ENCODE data around the gene SMOC2.
"Not testable (repeated sequence)": the region's sequence is repeated elsewhere in the genome, so short reads cannot be mapped to it uniquely, and the experiment has no call there.

Gene SMOC2

DNA sequence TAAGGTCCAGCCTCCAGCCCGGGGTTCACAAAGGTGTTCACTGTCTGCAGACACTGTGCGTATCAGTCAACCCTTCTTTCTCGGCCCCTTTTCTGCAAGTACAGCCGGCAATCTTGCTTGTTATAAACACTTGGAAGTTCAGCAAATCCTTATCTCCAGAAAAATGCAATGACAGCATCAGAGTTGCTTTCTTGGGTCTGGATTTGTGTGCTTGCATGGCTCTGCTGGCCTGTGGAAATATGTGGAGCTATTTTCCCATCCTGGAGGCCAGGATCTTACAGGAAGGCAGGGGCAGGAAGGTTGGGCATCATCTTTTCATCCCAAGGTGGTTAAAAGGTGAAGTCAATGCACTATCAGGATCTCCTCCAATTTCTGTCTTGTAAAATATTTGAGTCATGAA, 100.3 kb downstream of the SMOC2 start:
- no peak for DNase-seq (ENCODE audit: low spot score)

DNA sequence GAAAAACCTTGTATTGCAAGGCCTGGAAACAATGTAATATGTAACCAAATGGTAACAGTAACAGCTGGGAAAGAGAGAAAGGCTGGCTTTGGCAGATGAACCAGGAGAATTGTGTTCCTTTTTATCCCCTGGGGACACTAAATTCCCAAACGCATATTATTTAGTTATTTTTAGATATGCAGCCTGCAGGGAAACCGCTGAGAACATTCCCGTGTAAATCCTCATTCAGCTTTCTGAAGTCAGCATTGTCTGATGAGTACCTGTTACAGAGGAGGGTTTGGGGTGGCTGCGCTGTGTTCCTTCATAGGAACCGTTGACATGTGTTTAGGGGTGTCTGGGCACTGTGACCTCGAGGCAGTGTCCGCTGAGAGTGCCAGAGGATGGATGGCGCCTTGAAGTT, 101.3 kb downstream of the SMOC2 start:
- DNase-seq (ENCODE audit: low spot score): no peak

DNA sequence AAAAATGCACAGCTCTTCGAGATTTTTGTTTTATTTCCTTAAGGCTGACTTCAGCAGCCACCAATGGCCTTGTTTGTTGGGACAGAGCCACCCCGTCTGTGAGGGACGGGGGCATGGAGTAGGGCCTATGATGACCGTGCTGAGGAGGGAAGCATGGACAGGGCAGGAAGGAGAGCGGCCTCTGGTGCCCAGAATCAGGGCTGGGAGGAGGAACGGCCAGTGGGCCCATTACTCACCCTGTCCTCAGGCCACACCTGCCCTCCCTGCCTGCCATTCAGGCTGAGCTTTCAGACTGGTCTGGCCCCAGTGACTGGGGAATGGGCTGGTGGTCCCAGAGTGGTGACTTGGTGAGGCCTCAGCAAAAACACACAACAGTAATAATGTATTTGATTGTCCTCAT, 104.4 kb downstream of the SMOC2 start:
- no peak for DNase-seq (ENCODE audit: low spot score)

DNA sequence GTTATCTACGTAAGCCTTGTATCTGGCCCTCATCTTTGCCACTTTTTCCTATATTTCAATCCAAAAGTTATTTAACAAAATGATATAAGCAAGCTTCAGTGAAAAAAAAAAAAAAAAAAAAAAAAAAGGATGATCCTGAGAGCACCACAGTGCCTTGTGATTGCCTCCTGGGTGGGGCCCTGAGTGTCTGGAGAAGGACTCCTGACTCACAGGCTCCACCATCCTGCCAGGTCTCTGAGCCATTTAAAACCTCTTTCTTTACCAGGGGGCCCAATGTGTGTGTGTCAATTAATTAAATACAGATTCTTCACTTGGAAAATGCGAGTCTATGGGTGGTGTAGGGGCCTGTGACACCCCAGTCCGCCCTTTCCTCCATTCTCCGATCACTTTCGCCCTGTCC, 105.2 kb downstream of the SMOC2 start:
- DNase-seq (ENCODE audit: low spot score): no peak

DNA sequence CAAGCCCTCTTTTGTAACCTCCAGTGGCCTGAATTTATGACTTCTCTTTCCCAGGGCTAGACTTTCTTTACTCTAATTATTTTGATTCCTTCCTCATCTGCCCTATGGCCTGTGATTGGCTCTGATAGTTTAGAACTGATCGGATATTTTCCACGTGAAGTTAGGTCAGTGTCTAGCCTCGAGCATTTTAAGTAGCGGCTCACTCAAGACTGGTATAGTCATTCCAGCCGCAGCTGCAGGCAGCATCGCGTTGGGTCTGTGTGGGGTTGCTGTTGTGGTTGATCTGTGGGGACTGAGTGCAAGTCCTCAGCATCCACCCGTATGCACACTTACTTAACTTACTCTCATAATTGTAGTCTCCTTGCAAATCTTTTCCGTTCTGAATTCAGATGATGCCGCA, 105.7 kb downstream of the SMOC2 start:
- DNase-seq (ENCODE audit: low spot score): no peak

DNA sequence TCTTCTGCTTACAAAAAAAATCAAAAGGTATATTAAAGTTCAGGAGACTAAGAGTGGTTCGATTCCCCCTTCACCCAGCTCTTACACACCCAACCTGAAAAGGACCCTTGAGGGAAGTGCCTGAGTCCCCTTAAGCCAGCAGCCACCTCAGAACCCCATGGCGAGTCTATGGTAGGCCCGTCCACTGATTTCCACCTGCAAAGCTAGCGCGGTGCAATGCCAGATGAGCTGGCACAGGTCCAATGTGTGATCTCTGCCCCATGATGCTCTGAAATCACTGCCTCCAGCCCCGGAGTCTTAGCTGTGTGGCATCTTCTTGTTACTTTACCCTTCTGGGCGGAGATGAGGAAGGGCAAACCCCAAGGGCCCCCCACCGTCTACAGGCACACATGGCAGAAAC, 109.3 kb downstream of the SMOC2 start:
- DNase-seq (ENCODE audit: low spot score): no peak

DNA sequence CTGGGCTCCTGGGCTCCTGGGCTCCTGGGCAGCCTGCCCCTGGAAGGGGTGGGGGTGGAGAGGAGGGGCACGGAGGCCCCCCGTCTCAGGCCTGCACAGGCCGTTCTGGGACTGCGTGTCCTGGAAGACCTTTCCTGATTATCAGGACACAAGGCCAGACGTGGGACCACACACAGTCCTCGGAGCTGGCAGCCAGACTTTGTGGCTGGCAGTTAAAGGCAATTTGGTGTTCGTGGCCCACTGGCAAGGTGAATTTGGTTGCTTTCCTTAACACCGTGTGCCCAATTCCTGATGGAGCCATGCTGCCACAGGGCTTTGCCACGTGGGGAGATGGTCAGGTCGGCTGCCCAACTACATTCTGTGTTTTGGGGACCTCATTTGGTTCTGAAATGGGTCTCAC, 113.5 kb downstream of the SMOC2 start:
- DNase-seq (ENCODE audit: low spot score): no peak

DNA sequence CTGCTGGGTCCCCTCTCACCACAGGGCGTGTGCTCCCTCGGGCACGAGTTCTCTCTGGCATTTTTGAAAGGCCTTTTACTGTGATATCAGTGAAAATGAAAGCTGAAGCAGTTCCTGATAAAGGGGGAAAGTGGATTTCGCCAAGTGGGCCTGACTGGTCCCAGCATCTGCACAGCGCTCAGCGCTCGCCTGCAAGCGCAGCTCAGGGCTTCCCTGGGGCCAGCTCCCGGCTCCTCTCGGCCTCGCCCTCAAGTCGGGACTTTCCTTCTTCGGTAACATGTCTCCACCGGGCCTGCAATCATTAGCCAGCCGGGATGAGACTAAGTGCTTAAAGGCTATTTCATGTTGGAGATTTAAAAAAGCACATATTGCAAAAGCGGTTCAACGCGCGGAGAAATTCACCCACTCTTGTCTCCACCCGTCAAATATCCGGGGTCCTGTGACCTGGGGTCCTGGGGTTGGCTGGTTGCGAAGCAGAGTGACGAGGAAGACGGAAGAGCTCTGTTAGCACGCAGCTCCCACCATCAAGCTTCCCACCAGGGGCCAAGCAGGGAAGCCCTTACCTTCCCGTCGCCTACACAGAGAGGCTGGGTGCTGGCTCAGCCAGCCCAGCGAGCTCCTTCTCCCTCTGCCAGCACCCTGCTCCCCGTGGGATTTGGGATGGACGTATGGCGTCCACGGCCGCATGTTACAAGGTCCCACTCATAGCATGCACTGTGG, 114.1 kb downstream of the SMOC2 start:
- DNase-seq (ENCODE audit: low spot score): no peak

DNA sequence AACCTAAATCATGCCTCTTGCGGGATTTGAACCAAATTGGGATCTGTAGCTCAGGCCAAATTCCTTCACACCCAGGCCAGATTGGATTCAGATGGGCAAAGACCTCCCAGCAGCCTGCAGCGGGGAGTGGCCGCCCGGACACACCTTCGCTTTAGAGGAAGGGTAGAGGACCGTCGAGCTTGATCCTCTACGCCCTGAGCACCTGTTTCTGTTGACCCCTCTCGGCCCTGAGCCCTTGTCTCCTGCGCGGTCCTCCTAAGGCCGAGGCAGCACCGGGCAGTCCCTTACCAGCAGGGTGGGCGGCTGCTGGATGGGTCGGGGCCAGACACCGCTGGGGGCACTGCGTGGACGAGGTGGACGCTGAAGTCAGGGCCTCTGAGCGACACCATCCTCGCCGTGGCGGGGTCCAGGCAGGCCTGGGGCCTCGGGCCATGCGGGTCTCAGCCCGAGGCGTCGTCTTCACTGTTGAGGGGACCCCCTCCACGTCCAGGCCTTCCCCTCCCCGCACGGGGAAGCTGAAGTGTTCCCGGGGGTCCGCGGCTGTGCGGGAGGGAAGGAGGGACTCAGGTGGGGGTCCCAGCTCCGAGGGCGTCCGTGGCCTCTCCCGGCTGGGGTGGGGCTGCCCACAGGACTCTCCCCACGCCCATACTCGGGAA, 114.8 kb downstream of the SMOC2 start:
- no peak for DNase-seq (ENCODE audit: low spot score)

DNA sequence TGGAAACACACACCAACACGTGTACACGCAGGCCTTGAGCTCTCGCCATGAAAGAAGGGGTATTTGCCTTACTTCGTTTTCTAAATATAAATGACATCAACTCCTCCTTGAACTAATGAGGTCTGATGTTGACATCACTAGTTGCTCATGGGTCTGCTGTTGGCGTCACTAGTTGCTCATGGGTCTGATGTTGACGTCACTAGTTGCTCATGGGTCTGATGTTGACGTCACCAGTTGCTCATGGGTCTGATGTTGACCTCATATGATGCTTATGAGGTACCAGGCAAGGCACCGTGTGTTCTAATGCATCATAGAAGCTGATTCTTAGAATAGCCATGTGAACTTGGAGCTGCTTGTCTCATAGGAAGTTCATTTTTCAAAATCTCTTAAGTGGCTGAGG, 116.5 kb downstream of the SMOC2 start:
- DNase-seq (ENCODE audit: low spot score): peak; percentile 3

DNA sequence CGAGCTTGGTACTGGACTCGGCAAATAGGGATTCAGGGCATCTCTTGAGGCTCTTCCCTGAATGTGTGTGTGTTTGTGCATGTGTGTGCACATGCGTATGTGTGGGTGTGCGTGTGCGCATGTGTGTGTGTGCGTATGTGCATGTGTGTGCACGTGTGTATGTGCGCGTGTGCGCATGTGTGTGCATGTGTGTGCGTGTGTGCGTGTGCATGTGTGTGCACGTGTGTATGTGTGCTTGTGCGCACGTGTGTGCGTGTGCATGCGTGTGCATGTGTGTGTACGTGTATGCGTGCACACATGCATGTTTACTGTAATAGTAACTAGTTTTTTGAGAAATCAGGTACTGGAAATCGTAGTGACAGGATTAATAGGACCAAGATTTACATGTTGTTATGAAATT, 117.7 kb downstream of the SMOC2 start:
- DNase-seq (ENCODE audit: low spot score): no peak

DNA sequence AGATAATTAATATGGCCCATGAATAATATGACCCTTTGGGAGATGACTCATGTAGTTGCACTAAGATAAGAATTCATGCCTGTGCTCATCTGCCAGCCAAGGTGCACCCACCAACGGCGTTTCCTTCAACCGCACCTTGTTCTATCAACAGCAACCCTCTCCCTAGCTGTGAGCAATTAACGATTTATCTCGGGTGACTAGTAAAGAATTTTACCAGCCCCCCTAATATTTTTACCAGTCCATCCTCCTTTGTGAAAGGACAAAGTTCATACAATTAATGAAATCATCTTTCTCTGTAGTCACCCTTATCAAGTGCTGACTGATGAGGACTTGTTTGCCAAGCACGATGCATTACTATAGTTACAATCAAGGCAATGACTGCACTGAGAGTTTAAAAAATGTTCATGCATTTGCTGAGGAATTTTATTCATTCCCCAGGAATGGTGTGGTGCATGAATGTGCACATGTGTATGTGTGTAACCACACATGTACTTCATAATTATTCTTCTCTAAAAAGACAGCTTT, 118.7 kb downstream of the SMOC2 start:
- DNase-seq (ENCODE audit: low spot score): no peak

DNA sequence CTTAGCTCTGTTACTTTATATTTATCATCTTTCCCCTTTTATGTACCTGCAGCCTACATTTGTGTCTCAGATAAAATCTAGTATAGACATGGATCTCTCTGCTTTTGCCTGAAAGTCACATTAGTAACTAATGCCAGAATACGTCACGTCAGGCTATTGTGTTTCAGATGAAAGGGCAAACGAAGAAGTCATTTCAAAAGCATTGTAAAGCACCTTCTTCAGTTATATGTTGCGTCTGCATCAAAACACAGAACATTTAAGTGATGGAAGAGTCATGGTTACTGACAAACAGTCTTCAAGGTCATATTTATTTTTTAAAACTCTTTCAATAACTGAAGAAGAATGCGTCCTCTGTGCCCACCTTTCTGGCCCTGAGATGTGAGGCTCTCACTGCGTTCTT, 119.1 kb downstream of the SMOC2 start:
- no peak for DNase-seq (ENCODE audit: low spot score)

DNA sequence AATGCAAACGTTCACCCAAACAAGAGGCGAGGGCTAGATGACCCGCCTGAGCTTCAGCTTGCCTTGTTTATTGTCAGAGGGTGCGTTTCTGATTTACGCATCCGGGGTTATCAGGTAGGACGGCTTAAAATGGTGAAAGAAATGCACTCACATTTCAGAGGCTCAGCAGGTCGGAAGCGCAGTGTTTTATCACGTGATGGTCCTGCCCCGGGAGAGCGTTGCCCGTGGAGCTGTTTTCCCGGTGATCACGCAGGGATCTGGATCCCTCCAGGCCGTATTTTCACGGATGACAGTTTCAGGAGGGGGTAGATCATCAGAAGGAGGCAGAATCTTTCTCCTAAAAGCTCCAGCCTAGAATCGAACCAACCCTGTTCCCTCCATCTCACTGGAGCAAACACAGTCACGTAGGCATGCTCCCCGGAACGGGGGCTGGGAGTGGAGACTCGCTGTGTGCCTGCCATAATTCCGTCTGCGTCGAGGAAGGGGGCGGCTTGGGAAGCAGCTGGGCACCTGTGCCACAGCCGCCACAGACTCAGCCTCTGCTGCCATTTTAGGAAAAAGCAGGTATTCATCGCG, 121.7 kb downstream of the SMOC2 start:
- DNase-seq (ENCODE audit: low spot score): no peak

DNA sequence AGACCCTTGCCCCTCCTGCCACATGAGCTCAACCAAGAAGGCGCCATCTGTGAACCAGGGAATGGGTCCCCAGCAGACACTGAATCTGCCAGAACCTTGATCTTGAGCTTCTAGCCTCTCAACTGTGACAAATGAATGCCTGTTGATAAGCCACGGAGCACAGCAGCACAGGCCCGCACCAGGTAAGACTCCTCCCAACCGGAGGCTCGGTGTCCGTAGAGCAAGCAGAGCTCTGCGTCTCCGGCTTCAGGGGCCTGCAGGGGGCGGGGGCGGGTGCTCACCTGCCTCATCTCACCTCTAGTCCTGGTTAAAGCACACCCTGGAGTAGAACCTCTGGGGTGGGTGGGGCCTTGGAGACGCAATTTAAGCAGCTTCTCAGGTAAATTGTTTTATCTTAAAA, 122.7 kb downstream of the SMOC2 start:
- DNase-seq (ENCODE audit: low spot score): no peak

DNA sequence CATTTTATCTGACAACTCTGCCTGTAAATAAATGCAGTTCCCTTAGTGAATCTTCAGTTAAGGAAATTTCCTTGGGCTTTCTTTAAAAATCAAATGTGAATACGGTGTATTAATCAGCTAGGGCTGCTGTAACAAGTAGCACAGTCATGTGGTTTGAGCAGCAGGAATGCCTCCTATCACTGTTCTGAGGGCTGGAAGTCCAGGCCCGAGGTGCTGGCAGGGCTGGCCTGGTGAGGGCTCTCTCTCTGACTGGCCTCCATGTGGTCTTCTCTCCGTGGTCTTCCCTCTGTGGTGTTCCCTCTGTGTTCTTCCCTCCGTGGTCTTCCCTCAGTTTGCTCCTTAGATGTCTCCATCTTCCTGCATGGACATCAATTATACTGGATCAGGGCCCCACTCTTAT, 124.1 kb downstream of the SMOC2 start:
- no peak for DNase-seq (ENCODE audit: low spot score)

DNA sequence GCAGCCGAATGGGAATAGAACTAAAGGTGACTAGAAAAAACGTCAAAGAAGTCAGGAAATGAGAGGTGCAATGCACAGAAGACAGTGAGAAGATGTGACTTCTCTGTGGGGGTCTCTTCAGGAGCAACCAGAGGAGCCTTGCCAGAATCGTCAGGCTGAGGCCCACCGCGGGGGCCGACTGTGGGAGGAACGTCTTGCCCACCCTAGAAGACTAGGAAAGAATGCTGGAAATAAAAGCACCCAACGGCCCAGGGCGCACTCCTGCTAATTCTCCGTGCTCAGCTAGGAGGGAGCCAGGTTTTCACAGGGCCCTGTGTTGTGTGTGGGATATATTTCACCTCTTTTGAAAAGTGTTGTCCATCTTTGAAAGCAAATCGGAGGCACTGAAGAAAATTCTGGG, 129.2 kb downstream of the SMOC2 start:
- DNase-seq (ENCODE audit: low spot score): no peak

DNA sequence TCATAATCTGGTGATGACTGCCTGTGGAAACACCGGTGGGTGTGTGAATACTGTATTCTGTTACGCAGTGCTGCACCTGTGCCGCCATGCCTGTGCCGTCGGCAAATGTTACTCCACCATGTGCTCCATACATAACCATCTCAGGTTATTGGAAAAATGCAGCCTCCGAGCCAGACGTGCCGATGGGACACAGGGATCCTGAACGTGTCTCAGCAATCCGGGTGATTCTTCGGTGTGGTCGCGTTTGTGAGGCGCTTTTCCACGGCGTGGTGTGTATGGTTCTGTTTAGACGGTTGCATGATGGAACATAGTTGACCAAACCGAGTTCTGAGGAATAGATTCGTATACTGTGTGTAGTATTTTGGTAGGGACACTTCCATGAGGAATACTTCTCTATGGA, 130.3 kb downstream of the SMOC2 start:
- no peak for DNase-seq (ENCODE audit: low spot score)

DNA sequence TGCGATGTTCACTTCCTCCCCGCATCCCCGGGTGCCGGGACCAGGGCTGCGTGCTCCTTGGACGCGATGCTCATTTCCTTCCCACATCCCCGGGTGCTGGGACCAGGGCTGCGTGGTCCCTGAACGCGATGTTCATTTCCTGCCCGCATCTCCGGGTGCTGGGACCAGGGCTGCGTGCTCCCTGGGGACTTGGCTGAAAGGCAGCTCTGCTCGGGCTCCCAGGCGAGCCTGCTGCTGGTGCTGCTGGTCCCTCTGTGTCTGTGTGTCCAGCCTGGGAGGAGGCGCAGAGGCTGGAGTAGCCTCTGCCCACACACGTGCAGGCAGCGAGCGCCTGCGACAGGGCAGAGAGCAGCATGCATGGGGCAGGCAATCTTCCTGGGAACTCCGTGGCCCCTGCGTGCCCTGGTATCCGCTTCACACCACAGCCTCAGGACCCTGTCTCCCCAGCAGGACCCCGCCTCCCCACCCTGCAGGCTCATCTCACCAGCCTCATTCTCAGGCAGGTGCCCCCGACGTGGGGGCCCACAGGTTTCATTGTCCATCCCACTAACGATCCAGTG, 132.4 kb downstream of the SMOC2 start:
- not testable (repeated sequence) for DNase-seq (ENCODE audit: low spot score)

DNA sequence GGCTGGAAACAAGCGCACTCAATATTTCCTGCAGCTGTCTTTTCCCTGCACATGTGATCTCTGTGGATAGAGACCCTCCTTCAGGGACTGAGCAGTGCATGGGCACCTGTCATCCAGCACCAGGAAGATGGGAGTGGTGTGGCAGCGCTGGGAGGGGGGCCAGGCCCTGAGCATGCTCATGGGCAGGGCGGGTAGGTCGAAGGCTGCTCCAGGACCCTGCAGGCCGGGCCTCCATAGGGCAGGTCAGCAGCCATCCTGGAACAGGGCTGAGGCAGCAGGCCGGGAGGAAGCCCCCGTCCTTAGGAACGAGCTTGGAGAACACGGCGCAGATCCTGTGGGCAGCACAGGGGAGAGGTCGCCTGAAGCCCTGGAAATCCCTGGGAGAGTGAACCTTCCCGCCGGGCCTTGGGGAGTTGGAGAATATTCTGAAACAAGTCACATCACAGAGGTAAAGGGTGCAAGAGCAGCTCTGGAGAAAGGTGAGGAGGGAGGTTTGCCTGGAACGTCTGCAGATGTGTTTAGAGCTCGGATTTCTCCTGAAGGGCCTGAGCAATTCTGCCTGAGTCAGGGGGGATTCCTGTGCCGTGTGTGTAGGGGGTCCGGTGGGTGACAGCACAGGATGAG, 133.2 kb downstream of the SMOC2 start:
- no peak for DNase-seq (ENCODE audit: low spot score)

DNA sequence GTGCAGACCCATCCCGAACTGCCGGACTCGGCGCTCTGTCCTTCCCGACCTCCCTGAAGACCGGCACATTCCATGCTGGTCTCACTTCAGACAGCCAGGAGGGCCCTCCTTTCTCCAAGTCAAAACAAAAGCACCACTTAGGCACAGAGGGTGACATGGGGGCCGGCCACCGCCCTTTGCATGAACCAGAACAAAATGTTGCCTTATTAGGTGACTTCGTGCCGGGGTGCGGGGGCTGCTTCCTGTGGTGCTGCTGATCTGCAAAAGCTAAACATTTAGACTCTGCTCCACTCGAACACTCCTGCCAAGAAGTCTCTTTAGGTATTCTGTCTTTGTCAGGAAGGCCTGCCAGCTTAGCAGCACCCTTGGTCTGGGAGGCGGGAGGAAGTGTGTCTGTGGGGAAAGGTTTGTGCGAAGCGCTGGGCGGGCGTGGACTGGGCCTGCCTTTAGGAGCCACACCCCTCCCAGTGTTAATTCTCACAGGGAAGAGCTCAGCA, 133.8 kb downstream of the SMOC2 start:
- DNase-seq (ENCODE audit: low spot score): no peak

DNA sequence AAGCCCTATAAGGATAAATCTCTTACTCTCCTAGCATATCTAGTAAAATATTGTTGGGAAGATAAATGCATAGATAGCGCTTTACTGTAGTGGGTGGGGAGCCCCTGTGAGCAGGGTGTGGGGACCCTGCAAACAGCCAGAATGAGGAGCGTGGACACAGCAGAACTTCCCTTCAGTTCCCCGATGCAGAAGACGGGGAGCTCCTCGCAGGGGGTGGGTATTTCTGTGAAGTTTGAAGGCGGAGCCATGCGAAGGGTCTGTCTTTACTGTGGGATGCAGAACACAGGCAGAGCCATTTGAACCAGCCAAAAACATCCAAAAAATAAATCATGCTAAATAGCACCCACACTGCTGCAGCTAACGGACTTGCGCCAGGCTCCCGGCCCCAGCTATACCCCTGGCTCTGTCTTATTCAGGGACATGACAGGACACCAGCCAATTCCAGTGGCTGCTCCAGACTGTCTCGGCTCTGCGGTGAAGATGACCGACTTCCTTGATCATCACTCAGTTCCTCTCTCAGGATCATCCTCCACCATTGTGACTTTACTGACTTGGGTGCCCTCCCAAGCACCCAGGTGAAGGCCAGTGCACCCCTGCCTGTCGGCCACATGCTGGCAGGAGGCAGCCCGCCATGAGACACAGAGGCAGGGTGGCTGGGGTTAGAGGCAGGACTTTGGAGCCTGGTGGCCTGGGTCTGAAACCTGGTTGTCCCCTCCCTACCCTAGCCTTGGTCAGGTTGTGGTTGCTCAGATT, 134.5 kb downstream of the SMOC2 start:
- DNase-seq (ENCODE audit: low spot score): no peak
